NCI-H2196 (cell line): ENCODE results near the gene CNPY1.

ENCODE experiments used
- DNase-seq: peaks from one replicate; lab custom pipeline; 2025; ENCODE audit not compliant: unreplicated experiment; lab: John Stamatoyannopoulos, UW

Gene CNPY1

GRCh38 chr7:155468785-155469148, 77.6 kb downstream of the CNPY1 start:
- DNase-seq, result no peak

GRCh38 chr7:155467846-155468784, 78.2 kb downstream of the CNPY1 start:
- DNase-seq, result no peak

DNA sequence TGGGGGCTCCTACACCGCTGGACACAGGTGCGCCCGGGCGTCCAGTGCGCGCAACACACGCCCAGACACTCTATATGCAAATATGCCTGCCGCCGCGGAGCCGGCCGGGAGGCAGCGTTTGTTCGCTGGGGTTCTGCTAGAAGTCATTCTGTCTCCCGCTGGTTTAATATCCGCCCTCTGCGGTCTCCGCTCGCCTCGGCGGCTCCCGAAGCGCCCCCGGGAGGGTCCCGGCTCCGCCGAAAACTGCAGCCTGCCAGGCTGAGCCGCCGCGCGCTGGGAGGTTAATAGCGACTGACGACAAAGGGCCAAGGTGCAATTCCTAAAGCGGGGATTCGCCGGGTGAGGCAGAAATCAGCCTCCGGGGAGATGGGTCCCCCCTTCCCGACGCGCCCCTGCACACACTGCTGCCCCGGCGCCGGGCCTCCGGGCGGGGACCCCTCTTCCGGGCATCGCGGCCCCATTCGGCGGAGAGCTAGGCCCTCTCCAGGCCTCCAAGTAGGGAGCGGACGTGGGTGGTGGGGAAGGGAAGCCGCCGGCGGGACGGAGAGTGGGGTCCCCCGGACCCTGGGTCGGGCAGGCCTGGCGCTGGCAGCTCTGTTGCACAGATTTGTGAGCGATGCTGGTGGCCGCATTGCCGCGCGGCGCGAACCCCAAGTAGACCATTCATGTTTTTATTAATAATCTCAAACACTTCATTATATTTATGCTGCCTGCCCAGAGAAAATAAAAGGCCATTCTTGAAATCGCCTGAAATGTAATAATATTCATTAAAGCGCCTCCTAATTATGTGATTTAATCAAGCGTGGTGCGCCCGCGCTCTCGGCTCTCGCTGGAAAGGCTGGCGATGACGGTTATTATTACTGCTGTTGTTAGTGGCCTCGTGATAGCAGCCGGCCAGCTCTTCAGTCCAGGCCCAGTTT, 79.3 kb downstream of the CNPY1 start:
- DNase-seq, result no peak

DNA sequence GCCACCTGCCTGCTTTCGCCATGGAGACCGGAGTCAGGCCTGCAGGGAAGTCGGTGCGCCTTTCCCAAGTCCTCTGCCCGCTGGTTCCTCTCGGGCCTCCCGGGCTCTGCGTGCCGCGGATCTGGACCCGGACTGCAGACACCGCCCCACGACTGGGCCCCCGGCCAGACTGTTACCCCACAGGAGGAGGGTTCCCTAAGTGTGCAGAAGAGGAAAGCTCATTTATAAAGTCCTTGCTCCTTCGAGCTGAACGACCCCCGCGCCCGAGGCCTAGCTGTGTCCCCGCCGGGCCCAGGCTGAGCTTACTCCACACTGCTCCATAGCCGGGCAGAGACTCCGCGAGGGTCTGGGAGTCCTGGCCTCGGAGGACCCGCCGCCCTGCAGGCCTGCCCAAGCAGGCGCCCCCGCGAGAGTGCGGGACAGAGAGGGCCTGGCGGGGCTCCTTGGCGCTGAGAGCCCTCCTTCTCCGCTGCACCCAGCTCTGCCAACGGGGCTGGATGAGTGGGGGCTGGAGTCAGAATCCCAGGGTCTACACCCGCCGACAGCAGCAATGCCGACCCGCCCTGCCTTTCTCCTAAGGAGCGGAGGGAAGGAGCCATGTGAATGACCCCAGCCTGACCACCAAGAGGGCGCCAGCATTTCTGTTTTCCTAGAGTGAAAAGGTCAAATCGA, 80.1 kb downstream of the CNPY1 start:
- DNase-seq, result no peak

DNA sequence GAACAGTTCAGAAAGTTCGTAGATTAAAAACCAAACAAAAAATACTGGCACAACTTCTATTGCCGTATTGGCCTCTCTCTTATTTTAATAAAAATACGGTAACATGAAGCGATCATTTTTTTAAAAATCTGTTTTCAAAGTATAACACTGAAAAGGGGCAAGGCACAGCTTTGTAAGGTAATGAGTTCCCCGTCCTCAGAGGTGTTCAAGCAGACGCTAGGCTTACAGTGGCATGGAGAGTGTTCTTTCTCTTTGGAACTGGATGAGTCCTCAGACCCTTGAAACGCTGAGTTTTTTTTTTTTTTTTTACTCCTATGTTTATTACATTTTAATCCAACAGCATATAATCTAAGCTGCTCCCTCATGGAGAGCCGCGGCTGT, 80.6 kb downstream of the CNPY1 start:
- DNase-seq, result no peak

DNA sequence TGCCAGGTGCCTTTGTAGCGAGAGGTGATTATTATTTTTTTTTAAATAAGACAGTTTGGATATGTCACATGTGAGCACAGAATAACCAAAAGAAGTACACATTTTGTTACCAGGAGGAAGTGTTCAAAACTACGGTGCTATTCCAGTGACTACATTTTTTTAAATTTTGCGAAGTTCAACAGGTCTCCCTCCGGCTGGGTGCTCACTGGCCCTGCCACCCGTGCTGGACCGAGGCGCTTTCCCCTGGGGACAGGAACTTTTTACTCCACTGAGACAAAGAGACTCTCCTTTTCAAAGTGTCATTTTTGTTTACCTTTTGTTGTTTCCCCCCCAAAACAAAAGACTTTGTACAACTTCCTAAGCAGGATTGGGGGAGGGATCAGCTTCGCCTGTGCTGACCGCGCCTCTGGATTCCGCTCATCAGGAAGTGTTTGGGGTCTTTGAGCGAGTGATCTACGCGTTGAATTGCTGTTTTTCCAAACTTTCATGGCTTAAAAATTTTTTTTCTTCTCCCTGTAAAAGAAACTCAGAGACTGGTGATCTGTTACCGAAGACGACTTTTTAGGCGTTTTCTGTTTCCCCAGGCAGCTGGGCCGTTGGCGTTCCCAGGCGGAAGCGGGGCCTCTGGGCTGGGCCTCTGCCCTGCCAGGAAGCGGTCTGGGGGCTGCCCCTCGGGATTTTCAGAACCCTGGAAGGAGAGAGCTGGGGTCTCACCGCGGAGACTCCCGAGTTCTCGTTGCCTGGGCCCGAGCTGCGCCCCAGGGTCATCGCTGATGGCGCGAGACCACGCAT, 81.2 kb downstream of the CNPY1 start:
- DNase-seq, result no peak

- no peak for DNase-seq
Measured at GRCh38 chr7:155464183-155464582, 82.2 kb downstream of the CNPY1 start.

- DNase-seq, result no peak
Measured at GRCh38 chr7:155463114-155463811, 83.1 kb downstream of the CNPY1 start.

DNA sequence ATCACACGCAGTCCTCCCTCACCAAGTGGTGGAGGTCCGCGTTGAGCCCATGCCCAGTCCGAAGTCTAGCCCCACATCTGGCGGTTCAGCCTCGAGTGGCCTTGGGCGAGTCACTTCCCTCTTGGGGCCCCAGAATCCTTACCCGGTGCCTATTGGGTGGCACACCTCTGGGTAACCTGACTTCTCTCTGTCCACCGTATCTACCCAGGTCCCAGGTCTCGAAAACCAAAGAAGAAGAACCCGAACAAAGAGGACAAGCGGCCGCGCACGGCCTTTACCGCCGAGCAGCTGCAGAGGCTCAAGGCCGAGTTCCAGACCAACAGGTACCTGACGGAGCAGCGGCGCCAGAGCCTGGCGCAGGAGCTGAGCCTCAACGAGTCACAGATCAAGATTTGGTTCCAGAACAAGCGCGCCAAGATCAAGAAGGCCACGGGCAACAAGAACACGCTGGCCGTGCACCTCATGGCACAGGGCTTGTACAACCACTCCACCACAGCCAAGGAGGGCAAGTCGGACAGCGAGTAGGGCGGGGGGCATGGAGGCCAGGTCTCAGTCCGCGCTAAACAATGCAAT, 84.1 kb downstream of the CNPY1 start:
- DNase-seq, result no peak

DNA sequence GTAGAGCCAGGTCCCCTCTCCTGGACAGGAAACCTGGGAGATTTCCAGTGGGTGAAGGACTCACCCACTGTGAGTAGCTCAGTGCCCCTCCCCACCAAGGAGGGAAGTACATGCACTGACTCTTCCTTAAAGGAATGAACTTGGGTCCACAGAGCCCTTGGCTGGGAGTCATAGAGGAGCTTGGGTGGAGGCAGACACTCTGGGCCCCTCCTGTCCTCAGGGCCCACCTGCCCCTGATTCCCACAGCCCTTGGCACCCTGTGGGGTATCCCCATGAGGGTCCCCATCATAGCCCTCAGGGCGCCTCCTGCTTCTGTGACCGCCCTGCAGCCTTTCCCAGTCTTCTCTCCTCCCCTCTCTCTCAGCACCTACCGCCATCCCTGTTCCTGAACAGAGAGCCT, 84.7 kb downstream of the CNPY1 start:
- no peak for DNase-seq

DNA sequence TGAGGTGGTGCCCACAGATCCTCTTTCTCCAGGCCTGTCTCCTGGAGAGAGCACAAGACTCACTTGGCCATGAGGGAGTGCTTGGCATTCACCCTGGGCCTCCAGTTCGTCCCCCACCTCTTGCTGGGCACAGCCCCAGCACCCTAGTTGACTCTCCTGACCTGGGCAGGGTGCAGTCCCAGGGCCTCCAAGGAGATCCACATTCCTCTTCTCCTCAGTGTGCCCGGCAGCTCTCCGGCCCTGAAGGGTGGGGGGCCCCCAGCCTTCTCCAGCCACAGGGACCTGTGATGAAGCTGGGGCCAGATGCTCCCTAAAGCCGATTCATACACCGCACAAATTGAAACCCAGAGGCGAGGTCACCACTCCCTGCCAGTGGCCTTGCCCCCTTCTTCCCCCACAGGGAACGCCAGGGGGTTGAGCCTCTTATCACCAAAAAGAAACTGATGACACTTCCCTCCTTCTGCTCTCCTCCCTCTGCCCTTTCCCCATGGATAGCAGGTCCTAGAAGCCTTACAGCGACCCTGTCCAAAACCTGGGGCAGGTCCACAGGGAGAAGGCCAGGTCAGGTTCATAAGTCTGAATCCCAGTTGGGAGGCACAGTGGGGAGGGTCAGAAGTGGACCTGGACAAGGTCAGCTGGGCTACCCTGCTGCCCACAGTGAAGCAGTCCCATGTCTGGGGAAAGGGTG, 85.3 kb downstream of the CNPY1 start:
- DNase-seq, result no peak

DNA sequence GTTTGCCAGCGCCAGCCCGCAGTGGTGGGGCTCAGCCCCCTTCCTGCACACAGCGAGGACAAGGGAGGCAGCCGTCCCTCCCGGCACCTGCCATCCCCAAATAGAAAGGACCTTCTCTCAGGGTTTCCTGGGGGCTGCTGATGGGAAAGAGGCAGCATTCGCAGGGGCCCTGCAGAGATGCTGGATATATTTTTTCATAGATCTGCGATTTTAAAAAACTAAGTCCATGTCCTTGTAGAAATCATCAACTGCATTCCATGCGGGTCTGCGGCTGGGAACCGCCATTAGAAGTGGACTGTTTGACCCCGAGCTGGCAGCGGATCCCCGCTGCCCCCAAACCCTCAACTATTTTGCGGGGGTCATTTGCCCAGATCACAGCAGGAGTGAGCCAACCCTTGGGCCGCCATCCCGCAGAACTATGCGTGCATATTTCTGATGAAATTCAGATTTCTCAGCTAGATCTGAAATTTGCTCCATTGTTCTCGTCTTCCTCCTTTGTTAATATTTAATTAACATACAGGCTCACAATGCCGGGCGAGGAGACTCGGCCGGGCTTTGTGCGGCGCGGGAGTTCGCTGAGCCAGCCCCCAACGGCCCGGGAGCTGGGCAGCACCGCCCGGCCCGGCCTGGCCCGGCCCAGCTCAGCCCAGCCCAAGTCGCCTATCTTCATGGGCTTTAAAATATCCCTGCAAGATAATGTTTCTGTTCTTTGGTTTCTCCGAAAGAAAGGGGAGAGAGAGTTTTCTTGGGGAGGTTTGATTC, 86.5 kb downstream of the CNPY1 start:
- no peak for DNase-seq

- DNase-seq, result no peak
Measured at GRCh38 chr7:155458878-155459699, 87.3 kb downstream of the CNPY1 start.

DNA sequence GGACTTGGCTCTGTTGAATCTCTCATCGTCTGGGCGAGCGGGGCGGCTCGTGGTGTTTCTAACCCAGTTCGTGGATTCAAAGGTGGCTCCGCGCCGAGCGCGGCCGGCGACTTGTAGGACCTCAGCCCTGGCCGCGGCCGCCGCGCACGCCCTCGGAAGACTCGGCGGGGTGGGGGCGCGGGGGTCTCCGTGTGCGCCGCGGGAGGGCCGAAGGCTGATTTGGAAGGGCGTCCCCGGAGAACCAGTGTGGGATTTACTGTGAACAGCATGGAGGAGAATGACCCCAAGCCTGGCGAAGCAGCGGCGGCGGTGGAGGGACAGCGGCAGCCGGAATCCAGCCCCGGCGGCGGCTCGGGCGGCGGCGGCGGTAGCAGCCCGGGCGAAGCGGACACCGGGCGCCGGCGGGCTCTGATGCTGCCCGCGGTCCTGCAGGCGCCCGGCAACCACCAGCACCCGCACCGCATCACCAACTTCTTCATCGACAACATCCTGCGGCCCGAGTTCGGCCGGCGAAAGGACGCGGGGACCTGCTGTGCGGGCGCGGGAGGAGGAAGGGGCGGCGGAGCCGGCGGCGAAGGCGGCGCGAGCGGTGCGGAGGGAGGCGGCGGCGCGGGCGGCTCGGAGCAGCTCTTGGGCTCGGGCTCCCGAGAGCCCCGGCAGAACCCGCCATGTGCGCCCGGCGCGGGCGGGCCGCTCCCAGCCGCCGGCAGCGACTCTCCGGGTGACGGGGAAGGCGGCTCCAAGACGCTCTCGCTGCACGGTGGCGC, 88.1 kb downstream of the CNPY1 start, which contains the start of gene EN2:
TSS of gene EN2 (plus strand) at position 19 of the 767 bp plus-strand sequence. CDS start at position 268, 249 bp downstream.
- DNase-seq, result no peak

GRCh38 chr7:155457544-155458110, 88.7 kb downstream of the CNPY1 start:
- DNase-seq, result no peak
